ENCODE results near the gene FAM3D.

FAM3D gene

GRCh38 chr3:58691997-58692396, 25.4 kb upstream of the FAM3D start:
- TF ChIP-seq CTCF (IDR thresholded peaks at IDR 0.05; ENCODE audit: insufficient read depth, missing control alignments): no peak
- DNase-seq (ENCODE audit: insufficient read length, low spot score) (no peak), FAIRE-seq (no peak)

GRCh38 chr3:58690490-58690889, 23.9 kb upstream of the FAM3D start:
- TF ChIP-seq CTCF (IDR thresholded peaks at IDR 0.05; ENCODE audit: insufficient read depth, missing control alignments): no peak
- DNase-seq (ENCODE audit: insufficient read length, low spot score): no peak
- FAIRE-seq: no peak

GRCh38 chr3:58688574-58688973, 22.0 kb upstream of the FAM3D start:
- TF ChIP-seq CTCF (IDR thresholded peaks at IDR 0.05; ENCODE audit: insufficient read depth, missing control alignments): no peak
- FAIRE-seq (no peak), DNase-seq (ENCODE audit: insufficient read length, low spot score) (no peak)

GRCh38 chr3:58686847-58687246, 20.3 kb upstream of the FAM3D start:
- DNase-seq (ENCODE audit: insufficient read length, low spot score) (no peak), FAIRE-seq (no peak)
- no peak for TF ChIP-seq CTCF (IDR thresholded peaks at IDR 0.05; ENCODE audit: insufficient read depth, missing control alignments)

- FAIRE-seq: no peak
- no peak for TF ChIP-seq CTCF (IDR thresholded peaks at IDR 0.05; ENCODE audit: insufficient read depth, missing control alignments)
Measured at GRCh38 chr3:58685641-58686040, 19.1 kb upstream of the FAM3D start.

GRCh38 chr3:58683466-58683865, 16.9 kb upstream of the FAM3D start:
- DNase-seq (ENCODE audit: insufficient read length, low spot score) (no peak), FAIRE-seq (no peak)
- TF ChIP-seq CTCF (IDR thresholded peaks at IDR 0.05; ENCODE audit: insufficient read depth, missing control alignments): no peak

More at GRCh38 chr3:58685641-58686040, 19.1 kb upstream of the FAM3D start:
- DNase-seq (ENCODE audit: insufficient read length, low spot score): no peak

- DNase-seq (ENCODE audit: insufficient read length, low spot score) (no peak), FAIRE-seq (no peak)
- no peak for TF ChIP-seq CTCF (IDR thresholded peaks at IDR 0.05; ENCODE audit: insufficient read depth, missing control alignments)
Measured at GRCh38 chr3:58683001-58683458, 16.5 kb upstream of the FAM3D start.

All from D721Med (cell line).